ENCODE results near the gene SLC16A2. TPM values are rescaled to one million over a fixed set of nuclear protein-coding genes. Genes with fewer than 3 reads are reported as not detected.

SLC16A2 gene
- total RNA-seq, 1 experiment from 2014 or later = 55.2 TPM

GRCh38 chrX:74449322-74449936 is 28.1 kb downstream of the SLC16A2 start:
- H3K27ac Mint-ChIP-seq = no peak overlapping the region; the same call in 1 of the 2 replicates
- no peaks in the 10 kb centered on the region for H3K27me3 Mint-ChIP-seq (ENCODE audit: low read depth)
- ATAC-seq = no peak
- peaks cover 3% of the 10 kb centered on the region; the same call in 1 of the 2 replicates for H3K9me3 Mint-ChIP-seq
- ChIA-PET POLR2A (no interaction called here), CTCF (no interaction called here)
- no peak for DNase-seq (ENCODE audit: low spot score)
- no peaks in the 10 kb centered on the region for H3K36me3 Mint-ChIP-seq
- no peak overlapping the region for H3K4me3 Mint-ChIP-seq
- H3K4me1 Mint-ChIP-seq = peaks cover 13% of the 10 kb centered on the region
- TF ChIP-seq FOXK1 (CRISPR knock-in tag; IDR thresholded peaks at IDR 0.05) (no peak), TP53 (CRISPR knock-in tag; IDR thresholded peaks at IDR 0.05) (no peak), NFE2L1 (CRISPR knock-in tag; IDR thresholded peaks at IDR 0.05) (no peak), NR2C2 (CRISPR knock-in tag; IDR thresholded peaks at IDR 0.05) (no peak), HMGXB4 (CRISPR knock-in tag; IDR thresholded peaks at IDR 0.05) (no peak), ZNF232 (CRISPR knock-in tag; IDR thresholded peaks at IDR 0.05) (no peak), EMX1 (CRISPR knock-in tag; IDR thresholded peaks at IDR 0.05) (no peak), ZNF263 (CRISPR knock-in tag; IDR thresholded peaks at IDR 0.05; ENCODE audit: low read depth) (no peak), USF2 (CRISPR knock-in tag; IDR thresholded peaks at IDR 0.05) (no peak), ZNF532 (CRISPR knock-in tag; IDR thresholded peaks at IDR 0.05; ENCODE audit: borderline replicate concordance) (no peak), ZNF317 (CRISPR knock-in tag; IDR thresholded peaks at IDR 0.05; ENCODE audit: borderline replicate concordance, low read depth) (no peak), MXD4 (CRISPR knock-in tag; IDR thresholded peaks at IDR 0.05; ENCODE audit: borderline replicate concordance) (no peak), RELA (CRISPR knock-in tag; IDR thresholded peaks at IDR 0.05; ENCODE audit: borderline replicate concordance) (no peak), NR1H2 (CRISPR knock-in tag; IDR thresholded peaks at IDR 0.05) (no peak)
- TF ChIP-seq, protein P1, sequence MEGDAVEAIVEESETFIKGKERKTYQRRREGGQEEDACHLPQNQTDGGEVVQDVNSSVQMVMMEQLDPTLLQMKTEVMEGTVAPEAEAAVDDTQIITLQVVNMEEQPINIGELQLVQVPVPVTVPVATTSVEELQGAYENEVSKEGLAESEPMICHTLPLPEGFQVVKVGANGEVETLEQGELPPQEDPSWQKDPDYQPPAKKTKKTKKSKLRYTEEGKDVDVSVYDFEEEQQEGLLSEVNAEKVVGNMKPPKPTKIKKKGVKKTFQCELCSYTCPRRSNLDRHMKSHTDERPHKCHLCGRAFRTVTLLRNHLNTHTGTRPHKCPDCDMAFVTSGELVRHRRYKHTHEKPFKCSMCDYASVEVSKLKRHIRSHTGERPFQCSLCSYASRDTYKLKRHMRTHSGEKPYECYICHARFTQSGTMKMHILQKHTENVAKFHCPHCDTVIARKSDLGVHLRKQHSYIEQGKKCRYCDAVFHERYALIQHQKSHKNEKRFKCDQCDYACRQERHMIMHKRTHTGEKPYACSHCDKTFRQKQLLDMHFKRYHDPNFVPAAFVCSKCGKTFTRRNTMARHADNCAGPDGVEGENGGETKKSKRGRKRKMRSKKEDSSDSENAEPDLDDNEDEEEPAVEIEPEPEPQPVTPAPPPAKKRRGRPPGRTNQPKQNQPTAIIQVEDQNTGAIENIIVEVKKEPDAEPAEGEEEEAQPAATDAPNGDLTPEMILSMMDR (IDR thresholded peaks at IDR 0.05) = no peak
- TF ChIP-seq, protein P2, sequence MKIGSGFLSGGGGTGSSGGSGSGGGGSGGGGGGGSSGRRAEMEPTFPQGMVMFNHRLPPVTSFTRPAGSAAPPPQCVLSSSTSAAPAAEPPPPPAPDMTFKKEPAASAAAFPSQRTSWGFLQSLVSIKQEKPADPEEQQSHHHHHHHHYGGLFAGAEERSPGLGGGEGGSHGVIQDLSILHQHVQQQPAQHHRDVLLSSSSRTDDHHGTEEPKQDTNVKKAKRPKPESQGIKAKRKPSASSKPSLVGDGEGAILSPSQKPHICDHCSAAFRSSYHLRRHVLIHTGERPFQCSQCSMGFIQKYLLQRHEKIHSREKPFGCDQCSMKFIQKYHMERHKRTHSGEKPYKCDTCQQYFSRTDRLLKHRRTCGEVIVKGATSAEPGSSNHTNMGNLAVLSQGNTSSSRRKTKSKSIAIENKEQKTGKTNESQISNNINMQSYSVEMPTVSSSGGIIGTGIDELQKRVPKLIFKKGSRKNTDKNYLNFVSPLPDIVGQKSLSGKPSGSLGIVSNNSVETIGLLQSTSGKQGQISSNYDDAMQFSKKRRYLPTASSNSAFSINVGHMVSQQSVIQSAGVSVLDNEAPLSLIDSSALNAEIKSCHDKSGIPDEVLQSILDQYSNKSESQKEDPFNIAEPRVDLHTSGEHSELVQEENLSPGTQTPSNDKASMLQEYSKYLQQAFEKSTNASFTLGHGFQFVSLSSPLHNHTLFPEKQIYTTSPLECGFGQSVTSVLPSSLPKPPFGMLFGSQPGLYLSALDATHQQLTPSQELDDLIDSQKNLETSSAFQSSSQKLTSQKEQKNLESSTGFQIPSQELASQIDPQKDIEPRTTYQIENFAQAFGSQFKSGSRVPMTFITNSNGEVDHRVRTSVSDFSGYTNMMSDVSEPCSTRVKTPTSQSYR (CRISPR knock-in tag; IDR thresholded peaks at IDR 0.05) = no peak
- TF ChIP-seq, protein P3, sequence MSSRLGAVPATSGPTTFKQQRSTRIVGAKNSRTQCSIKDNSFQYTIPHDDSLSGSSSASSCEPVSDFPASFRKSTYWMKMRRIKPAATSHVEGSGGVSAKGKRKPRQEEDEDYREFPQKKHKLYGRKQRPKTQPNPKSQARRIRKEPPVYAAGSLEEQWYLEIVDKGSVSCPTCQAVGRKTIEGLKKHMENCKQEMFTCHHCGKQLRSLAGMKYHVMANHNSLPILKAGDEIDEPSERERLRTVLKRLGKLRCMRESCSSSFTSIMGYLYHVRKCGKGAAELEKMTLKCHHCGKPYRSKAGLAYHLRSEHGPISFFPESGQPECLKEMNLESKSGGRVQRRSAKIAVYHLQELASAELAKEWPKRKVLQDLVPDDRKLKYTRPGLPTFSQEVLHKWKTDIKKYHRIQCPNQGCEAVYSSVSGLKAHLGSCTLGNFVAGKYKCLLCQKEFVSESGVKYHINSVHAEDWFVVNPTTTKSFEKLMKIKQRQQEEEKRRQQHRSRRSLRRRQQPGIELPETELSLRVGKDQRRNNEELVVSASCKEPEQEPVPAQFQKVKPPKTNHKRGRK (CRISPR knock-in tag; IDR thresholded peaks at IDR 0.05; ENCODE audit: borderline replicate concordance) = no peak
- TF ChIP-seq, protein P4, sequence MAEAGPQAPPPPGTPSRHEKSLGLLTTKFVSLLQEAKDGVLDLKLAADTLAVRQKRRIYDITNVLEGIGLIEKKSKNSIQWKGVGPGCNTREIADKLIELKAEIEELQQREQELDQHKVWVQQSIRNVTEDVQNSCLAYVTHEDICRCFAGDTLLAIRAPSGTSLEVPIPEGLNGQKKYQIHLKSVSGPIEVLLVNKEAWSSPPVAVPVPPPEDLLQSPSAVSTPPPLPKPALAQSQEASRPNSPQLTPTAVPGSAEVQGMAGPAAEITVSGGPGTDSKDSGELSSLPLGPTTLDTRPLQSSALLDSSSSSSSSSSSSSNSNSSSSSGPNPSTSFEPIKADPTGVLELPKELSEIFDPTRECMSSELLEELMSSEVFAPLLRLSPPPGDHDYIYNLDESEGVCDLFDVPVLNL (CRISPR knock-in tag; IDR thresholded peaks at IDR 0.05; ENCODE audit: borderline replicate concordance, low read depth) = no peak
- TF ChIP-seq, protein P5, sequence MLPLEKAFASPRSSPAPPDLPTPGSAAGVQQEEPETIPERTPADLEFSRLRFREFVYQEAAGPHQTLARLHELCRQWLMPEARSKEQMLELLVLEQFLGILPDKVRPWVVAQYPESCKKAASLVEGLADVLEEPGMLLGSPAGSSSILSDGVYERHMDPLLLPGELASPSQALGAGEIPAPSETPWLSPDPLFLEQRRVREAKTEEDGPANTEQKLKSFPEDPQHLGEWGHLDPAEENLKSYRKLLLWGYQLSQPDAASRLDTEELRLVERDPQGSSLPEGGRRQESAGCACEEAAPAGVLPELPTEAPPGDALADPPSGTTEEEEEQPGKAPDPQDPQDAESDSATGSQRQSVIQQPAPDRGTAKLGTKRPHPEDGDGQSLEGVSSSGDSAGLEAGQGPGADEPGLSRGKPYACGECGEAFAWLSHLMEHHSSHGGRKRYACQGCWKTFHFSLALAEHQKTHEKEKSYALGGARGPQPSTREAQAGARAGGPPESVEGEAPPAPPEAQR (CRISPR knock-in tag; IDR thresholded peaks at IDR 0.05) = no peak
